NT2/D1 (cell line): ENCODE measurements around the gene CRYBA2.

Experiments
- DNase-seq: peaks from one replicate; pipeline ENCODE4 v3.0.0-alpha.2; 2011; ENCODE audit warnings: low read depth, low spot score
- H3K27me3 ChIP-seq: 2 replicates; pipeline ENCODE4 v1.6.0; 2011; ENCODE audit warnings: mild to moderate bottlenecking; ENCODE audit not compliant: insufficient read length, insufficient read depth
- H3K36me3 ChIP-seq: 2 replicates; pipeline ENCODE4 v1.6.1; 2011; ENCODE audit warnings: mild to moderate bottlenecking, low read length, mixed read lengths; ENCODE audit not compliant: insufficient read depth, insufficient read length
- H3K4me1 ChIP-seq: 2 replicates; pipeline ENCODE4 v1.5.1; 2011; ENCODE audit not compliant: insufficient read depth, insufficient read length
- H3K4me3 ChIP-seq: 2 replicates; pipeline ENCODE4 v1.5.1; 2011; ENCODE audit warnings: low read depth; ENCODE audit not compliant: insufficient read length
- H3K9ac ChIP-seq: 2 replicates; pipeline ENCODE4 v1.6.0; 2011; ENCODE audit warnings: low read depth; ENCODE audit not compliant: insufficient read length
- H3K9me3 ChIP-seq: 2 replicates; pipeline ENCODE4 v1.5.1; 2011; ENCODE audit warnings: mild to moderate bottlenecking, low read length; ENCODE audit not compliant: insufficient read depth
- SUZ12 ChIP-seq: IDR thresholded peaks from 2 replicates; pipeline ENCODE4 v1.6.1; 2011; ENCODE audit not compliant: insufficient read length, insufficient read depth; ENCODE audit errors: extremely low read depth
- YY1 ChIP-seq: IDR thresholded peaks from 2 replicates; pipeline ENCODE4 v1.6.1; 2011; ENCODE audit not compliant: insufficient read length, insufficient read depth
- ZNF274 ChIP-seq: IDR thresholded peaks from 2 replicates; pipeline ENCODE4 v1.6.1; 2011; ENCODE audit warnings: mild to moderate bottlenecking, low read depth, low read length

CRYBA2 gene

DNA sequence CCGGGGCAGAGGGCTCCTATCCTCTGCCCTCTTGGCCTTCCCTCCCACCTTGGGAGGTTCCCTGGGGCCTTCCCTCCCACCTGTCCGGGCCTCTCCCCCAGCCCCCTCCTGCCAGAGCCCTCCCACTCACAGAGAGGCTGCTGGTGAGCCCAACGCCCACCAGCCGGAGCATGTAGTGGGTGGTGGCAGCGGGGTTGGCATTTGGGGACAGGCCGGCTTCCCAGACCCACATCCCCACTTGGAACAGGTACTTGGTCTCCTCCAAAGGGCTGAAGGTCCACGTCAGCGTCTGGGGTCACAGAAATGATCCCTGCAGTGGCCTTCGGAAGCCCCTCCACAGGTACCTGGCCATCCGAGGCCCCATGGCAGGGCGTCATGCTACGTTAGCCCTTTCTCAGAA lies 28.8 kb upstream of the CRYBA2 start:
- Histone ChIP-seq H3K4me3 (no peak overlapping the region), H3K9me3 (no peaks in the 10 kb centered on the region), H3K4me1 (peaks cover 12% of the 10 kb centered on the region), H3K9ac (no peak overlapping the region), H3K36me3 (no peaks in the 10 kb centered on the region), H3K27me3 (no peaks in the 10 kb centered on the region)
- TF ChIP-seq SUZ12 (no peak), ZNF274 (no peak), YY1 (no peak)
- no peak for DNase-seq

DNA sequence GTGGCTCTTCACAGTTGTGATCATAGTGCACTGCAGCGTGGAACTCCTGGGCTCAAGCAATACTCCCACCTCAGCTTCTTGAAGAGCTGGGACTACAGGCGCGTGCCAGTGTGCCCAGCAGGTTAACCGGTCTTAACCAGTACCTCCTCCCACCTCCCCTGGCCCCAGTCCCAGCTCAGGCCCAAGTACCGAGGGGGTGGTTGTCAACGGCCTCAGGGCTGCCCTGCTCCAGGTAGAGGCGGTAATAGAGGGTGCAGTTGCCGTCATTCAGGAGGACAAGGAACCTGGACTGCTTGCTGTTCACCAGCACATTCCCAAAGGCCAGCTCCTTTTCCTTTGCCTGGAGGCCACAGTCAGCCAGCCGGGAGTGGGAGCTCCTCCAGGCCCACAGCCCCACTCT lies 28.4 kb upstream of the CRYBA2 start:
- Histone ChIP-seq H3K9me3 (no peaks in the 10 kb centered on the region), H3K4me1 (peaks cover 12% of the 10 kb centered on the region), H3K9ac (no peak overlapping the region), H3K4me3 (no peak overlapping the region), H3K27me3 (no peaks in the 10 kb centered on the region), H3K36me3 (no peaks in the 10 kb centered on the region)
- DNase-seq: no peak
- TF ChIP-seq YY1 (no peak), ZNF274 (no peak), SUZ12 (no peak)

DNA sequence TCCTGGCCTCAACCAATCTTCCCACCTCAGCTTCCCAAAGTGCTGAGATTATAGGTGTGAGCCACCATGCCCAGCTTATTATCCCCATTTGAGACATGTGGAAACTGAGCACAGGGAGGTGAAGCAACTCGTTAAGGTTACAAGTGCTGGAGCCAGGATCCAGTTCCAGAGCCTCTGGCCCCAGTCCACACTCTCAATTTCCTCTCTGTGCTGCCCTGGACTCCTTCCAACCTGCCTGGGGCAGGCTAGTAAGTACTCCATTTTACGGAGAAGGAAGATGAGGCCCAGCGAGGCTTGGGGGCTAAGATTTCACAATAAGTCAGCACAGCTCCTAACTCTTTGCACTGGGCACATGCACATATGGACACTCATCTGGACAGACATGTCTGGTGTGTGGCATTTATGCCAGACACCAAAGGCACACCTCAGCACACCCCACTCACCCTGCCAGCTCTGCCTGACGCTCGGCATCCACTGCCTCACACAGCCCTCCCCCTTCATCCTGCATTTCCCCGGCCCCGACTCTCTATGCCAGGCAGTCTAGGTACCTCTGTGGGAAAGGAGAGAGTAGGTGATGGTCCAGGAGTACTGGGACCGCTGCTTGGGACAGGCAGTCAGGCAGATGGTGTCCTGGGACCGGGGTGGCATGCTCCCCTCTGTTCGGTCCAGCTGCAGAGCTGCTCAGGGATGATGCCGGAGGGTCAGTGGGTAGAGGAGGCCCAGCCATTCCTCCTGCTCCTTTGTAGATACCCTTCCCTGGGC lies 27.6 kb upstream of the CRYBA2 start:
- Histone ChIP-seq H3K9ac (no peak overlapping the region), H3K4me1 (peaks cover 12% of the 10 kb centered on the region), H3K27me3 (peaks cover 1% of the 10 kb centered on the region)

DNA sequence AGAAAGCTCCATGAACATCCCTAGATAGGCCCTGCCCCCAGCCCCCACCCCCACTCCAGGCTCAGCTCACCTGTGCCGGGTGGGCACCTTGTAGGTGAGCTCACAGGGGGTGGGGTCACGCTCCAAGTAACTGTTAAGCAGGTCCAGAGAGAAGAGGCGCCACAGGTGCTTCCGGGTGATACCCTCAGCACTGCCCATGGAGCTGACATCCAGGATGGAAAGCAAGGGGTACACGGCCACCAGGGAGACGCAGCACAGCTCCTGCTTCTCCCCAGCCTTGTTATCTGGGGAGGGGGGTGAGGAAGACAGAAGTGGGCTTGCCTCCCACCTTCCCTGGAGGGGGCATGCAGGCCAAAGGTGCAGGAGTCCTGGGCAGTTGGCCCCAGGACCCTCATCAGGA lies 26.2 kb upstream of the CRYBA2 start:
- H3K9me3 ChIP-seq: no peaks in the 10 kb centered on the region
- TF ChIP-seq ZNF274: no peak
- TF ChIP-seq YY1: no peak
- no peak for TF ChIP-seq SUZ12
- H3K9ac ChIP-seq: no peak overlapping the region
- peaks cover 13% of the 10 kb centered on the region for H3K27me3 ChIP-seq
- H3K4me3 ChIP-seq: no peak overlapping the region
- no peaks in the 10 kb centered on the region for H3K36me3 ChIP-seq
- no peak for DNase-seq
- H3K4me1 ChIP-seq: peaks cover 12% of the 10 kb centered on the region

More for the DNA sequence above, 27.6 kb upstream of the CRYBA2 start:
- TF ChIP-seq YY1: no peak
- no peak for TF ChIP-seq ZNF274
- TF ChIP-seq SUZ12: no peak
- H3K36me3 ChIP-seq: no peaks in the 10 kb centered on the region
- DNase-seq: no peak
- H3K4me3 ChIP-seq: no peak overlapping the region
- no peaks in the 10 kb centered on the region for H3K9me3 ChIP-seq

DNA sequence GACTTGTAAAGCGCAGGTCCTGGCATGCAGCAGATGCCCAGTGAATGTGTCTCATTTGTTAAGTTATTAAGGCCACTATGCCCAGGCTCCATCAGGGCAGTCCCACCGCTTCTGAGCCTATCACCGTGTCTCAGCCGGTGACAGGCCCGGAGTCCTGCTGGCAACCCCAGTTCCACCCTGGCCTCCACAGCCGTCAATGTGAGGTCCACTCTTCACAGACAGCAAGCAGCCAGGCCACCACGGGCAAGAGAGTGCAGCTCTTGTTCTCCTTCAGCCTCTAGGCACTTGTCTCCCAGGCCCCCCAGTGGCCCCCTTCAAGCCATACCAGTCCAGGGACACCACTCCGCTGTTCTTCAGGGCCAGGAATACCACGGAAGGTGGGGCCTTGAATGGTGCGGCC lies 25.5 kb upstream of the CRYBA2 start:
- no peak overlapping the region for H3K4me3 ChIP-seq
- no peaks in the 10 kb centered on the region for H3K36me3 ChIP-seq
- H3K9ac ChIP-seq: no peak overlapping the region
- H3K9me3 ChIP-seq: no peaks in the 10 kb centered on the region
- peaks cover 19% of the 10 kb centered on the region for H3K27me3 ChIP-seq
- no peak for DNase-seq
- H3K4me1 ChIP-seq: peaks cover 8% of the 10 kb centered on the region
- TF ChIP-seq SUZ12 (no peak), YY1 (no peak), ZNF274 (no peak)

DNA sequence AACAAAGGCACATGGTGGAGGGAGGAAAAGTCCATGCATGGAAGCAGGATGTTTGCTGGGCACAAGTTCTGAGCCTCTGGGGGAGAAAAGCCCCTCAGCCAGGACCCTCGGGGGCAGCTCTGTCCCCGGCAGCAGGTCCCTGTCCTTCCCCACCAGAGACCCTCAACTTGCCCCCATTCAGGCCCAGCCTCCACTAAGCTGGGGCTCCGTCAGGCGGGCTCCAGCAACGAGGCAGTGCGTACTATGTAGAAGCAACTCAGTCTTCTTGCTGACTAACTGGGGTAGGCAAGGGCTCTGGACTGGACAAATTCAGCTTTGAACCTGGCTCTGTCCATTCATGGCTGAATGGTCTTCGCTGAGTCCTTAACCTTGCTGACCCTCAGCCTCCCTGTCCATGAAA lies 25.1 kb upstream of the CRYBA2 start:
- no peak overlapping the region for H3K9ac ChIP-seq
- TF ChIP-seq YY1: no peak
- TF ChIP-seq SUZ12: no peak
- TF ChIP-seq ZNF274: no peak
- H3K27me3 ChIP-seq: peaks cover 23% of the 10 kb centered on the region
- DNase-seq: no peak
- H3K36me3 ChIP-seq: no peaks in the 10 kb centered on the region
- no peaks in the 10 kb centered on the region for H3K9me3 ChIP-seq
- H3K4me3 ChIP-seq: no peak overlapping the region
- peaks cover 3% of the 10 kb centered on the region for H3K4me1 ChIP-seq

DNA sequence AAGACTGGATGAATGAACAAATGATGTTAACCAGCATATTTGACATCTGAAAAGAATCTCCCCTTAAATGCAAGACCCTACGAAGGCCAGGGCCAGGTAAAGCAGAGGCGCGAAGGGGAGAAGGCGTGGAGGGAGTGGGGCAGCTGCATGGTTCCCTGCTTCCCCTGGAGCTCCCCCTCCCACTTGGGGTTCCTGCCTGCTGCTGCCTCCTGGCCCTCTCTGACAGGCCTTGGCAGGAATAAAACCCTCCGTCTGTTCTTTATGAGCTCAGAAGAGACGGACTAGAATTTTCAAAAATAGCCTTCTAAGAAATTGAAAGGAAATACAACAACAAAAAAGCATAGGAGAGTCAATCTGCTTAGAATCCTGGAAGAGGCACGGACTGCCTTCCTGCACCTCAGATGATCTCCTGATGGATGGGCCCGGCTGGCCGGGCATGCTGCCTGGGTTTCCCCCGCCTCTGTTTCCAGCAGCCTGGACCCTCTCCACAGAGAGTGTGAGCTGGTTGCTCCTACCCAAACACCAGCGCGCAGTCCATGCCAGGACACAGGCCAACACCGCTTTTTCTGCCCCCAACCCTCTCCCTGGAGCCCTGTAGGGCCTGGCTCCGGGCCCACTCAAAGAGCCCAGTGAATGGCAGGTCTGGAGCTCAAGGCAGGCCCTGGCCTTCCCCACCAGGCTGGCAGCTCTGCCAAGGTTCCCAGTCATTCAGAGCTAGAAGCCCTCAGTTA lies 24.1 kb upstream of the CRYBA2 start:
- no peaks in the 10 kb centered on the region for H3K4me1 ChIP-seq
- TF ChIP-seq ZNF274 (no peak), YY1 (no peak)
- H3K27me3 ChIP-seq: peaks cover 24% of the 10 kb centered on the region
- H3K36me3 ChIP-seq: no peaks in the 10 kb centered on the region
- H3K9ac ChIP-seq: no peak overlapping the region
- no peak for DNase-seq
- H3K9me3 ChIP-seq: no peaks in the 10 kb centered on the region
- H3K4me3 ChIP-seq: no peak overlapping the region
